Activated CD8-positive, alpha-beta memory T cell treated with anti-CD3 and anti-CD28 coated beads for 24 hours (primary cell): ENCODE data around the gene IGSF21.

ENCODE experiments used
- DNase-seq: peaks from one replicate; pipeline ENCODE4 v3.0.0-alpha.2; 2020

The IGSF21 gene

DNA sequence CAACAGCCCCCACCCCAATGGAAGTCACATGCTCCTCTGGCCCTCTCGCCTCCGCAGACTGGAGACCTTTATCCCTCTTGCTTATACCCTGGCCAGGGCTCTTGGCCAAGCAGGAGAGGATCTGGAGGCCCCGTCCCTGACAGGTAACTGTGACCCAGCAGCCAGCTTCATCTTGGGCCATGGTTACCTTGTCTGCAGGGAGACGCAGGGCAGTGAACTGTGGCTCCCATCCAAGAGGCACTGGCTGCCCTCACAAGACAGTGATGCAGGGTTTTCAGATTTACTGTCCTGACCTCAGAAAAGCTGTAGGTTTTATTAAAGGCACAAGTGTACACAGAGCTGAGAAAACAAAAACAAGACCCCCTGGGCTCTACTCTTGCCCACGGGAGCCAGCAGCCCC is 276.5 kb downstream of the IGSF21 start:
- no peak for DNase-seq

DNA sequence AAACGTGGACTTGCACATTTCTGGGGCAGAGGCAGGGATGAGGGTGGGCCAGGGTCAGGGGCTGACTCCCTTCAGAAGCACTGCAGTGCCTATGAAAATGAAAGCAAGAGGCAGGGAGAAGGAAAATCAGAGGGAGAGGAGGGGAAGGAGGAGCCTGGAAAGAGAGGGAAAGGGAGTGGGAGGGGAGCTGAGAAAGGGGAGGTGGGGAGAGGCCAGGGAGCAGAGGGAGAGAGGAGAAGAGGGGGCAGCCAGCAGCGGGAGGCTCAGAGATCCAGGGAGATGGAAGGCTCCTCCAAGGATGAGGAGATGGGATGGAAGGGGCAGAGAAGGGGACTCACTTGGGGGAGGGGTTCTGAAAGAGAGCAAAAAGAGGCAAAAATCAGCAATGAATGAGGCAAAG is 276.9 kb downstream of the IGSF21 start:
- no peak for DNase-seq

DNA sequence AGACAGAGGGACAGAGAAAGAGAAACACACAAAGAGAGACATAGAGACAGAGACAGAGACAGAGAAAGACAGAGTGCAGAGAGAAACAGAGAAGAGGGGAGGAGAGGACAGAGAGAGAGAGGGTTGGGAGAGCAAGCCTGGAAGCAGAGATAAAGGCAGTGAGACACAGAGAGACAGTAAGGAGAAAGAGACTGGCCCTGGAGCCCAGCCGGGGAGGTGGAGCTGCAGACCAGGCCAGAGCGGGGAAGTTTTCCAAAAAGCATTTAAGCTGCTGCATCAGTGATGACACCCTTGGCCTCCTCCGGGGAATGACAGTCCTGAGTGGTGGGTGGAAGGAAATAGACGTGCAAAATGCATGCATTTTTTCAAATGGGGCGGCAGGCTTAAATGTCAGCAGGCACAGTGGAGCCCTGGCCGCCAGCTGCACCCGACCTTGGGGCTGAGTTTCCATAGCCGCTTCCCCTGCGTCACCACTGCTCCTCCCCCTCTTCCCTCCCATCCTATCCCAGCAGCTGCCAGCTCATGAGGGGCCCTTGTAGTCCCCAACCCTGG is 277.7 kb downstream of the IGSF21 start:
- DNase-seq: no peak

DNA sequence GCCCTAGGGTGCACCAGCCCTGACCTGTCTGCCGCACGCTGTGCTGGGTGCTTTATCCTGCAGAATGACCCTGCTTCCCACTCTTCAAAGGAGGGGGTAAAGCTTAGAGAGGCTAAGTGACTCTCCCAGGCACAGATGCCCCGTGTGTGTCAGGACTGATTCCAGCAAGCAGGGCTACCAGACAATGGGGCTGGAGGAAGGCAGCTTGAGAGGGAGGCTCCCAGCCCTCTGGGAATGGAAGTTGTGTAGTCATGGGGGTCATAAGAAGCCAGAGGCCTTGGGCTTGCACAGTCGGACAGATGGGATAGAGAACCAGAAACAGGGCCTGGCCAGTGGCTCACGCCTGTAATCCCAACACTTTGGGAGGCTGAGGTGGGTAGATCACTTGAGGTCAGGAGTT is 279.0 kb downstream of the IGSF21 start:
- DNase-seq: no peak

DNA sequence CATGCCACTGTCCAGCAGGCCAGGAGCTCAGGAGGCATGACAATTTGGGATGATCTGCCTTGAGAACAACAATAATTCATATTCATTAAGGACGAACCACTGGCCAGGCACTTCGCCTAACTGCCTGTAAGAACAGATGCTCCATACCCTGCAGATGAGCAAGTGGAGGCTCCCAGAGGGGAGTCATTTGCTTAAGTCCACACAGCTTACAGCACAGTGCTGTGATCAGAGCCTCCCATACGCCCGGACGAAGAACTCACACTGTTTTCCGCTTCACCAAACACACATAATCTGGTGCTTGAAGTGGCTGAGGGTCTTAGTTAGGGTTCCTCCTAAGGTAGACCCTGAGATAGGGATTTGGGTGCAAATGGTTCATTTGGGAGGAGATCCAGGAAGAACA is 279.7 kb downstream of the IGSF21 start:
- no peak for DNase-seq

DNA sequence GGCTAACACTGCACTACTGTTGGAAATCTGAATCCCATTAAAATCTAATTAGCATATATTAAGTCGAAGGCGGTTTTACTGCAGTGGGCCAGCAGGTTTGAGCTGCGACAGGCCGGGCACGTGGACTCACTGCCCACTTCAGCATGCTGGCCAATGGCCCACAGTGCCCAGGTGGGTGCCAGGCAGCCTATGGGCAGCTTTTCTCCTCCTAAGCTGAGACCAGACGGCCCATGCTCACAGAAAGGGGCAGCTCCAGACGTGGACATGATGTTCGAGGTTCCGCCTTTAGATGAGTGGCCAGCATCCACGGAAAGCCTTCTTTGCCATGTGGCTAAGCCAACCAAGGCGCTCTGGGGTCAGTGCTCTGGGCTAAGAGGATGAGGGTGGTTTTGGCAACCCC is 283.4 kb downstream of the IGSF21 start:
- no peak for DNase-seq

DNA sequence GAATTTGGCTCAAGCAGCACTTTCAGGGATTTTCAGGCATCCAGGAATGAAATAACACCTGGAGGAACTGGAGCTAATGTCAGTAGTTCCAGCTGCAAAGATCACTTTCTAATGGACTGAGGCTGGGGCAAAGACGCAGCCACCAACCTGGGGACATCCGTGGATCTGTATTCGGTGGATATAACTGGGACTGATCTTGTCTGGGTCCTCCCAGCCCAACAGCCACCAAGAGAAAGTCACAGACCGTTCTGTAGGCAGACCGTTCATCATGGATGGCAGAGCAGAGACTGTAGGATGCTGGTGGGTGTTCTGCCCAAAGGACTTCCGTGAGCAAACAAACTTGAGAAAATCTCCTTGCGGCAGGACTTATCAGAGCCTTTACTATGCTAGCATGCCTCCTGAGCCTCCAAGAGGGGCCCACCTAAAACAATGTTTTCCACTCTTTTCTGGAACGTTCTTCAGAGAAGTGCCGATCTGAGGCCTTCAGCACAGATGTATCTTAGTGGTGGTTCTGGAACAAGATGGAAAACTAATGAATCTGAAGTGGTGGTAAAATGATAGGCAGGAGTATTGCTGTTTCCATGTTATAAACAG is 287.1 kb downstream of the IGSF21 start:
- no peak for DNase-seq

DNA sequence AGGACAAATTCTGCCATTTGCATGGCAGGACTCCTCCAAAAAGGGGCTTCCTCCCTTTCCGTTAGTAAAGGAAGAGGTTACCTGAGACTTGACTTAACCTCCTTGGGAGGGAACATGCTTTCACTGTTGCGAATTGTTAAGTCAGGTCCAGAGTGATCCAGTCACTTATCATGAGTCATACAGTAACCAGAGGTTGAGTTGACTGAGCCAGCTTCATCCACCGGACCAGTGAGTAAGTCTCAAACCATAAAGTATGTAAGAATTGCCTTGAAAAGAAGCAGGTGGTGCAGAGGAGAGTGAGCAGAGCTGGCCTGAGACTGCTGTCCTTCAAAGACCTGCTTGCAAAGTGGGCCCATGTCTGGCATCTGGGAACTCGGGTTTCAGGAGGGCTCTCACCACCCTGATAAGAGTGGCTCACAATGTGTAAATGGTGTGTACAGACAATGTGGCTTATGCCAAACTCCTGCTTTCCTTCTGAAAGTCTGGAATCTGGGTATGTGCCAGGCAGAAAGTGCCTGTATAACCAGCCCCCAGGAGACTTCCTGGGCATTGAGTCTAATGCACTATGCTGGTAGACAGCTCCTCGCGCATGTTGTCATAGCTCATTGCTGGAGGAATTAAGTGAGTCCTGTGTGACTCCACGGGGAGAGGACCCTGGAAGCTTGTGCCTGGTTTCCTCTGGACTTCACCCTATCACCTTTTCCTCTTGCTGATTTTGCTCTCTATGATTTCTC is 288.8 kb downstream of the IGSF21 start:
- DNase-seq: no peak

DNA sequence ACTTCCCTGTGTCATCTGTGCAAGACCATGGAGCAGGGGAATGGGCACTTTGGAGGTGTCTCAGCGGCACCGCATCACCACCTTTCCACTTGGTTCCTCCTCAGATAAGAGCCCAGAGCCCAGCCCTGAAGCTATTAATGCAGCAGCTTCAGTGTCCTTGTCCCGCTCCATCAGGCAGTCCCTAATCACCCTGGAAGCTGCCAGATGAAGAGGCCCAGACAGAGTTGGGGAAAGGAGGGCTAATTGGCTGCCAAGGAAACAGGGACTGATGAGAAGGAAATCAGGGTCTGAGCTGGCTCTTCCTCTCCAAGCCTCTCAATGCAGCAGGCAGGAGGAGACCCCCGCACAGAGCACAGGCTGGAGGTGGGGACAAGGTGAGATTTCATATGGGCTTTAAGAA is 290.0 kb downstream of the IGSF21 start:
- DNase-seq: no peak

DNA sequence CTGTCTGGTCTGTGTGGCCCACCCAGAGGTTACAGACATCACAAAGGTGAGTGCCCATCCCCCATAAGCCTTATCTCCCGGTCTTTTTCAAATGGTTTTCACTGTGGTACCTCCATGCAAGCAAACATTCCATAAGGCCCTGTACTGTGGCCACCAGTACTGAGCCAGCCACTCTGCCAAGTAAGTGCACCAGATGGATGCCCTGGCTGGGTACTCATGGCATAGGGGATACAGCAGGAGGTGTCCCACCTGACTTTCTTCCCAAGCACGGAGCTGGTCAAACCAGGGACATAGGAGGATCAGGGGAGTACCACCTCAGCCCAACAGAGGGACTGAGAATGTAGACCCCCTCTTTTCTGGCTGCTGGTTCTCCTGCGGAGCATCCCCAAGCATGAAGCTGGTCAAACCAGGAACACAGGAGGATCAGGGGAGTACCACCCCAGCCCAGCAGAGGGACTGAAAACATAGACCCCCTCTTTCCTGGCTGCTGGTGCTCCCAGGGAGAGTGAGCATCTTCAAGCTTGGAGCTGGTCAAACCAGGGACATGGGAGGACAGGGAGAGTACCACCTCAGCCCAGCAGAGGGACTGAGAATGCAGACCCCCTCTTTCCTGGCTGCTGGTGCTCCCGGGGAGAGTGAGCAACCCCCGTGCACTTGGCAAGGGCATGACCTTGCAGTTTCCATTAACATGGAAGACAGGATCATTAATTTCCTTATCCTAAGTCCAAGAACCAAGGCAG is 291.4 kb downstream of the IGSF21 start:
- DNase-seq: no peak

DNA sequence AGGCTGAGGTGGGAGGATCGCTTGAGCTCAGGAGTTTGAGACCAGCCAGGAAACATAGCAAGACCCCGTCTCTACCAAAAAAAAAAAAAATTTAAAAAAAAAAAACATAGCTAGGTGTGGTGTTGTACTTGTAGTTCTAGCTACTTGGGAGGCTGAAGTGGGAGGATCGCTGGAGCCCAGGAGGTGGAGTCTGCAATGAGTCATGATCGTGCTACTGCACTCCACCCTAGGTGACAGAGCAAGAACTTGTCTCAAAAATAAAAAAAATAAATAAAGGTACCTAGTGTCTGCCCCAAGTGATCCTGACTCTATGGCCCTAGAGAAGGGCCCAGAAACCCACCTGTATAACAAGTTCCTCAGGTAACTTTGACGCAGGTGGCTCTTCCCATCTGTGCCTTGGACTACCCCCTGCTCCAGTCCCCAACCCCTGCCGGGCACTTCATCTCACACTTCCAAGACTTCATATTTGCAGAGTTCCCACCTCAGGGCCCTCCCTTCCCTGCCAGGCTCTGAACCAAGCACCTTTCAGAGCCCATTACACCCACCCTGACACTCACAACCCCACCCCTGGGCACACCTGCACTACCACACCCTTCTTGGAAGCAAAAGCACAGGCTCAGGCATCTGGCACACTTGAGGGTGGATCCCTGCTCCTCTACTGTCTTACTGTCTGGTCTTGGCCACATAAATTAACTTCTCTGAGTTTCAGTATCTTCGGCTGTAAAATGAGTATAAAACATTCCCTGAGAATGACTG is 292.9 kb downstream of the IGSF21 start:
- no peak for DNase-seq

DNA sequence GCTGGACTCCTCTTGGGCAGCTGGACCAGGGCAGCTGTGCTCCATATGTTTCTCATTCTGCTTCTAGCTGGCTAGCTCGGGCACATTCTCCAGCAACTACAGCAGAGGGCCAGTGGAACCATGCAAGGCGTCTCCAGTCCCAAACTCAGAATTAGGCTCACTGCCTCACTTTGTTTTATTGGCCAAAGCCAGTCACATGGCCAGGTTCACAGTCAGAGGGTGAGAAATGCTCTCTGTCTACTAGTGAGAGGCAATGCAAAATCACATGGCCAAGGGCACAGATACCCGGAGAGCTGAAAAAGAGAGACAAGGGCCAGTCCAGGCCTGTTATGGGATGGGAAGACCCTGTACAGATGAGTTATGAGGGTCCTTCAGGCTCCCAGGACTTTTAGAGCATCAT is 294.3 kb downstream of the IGSF21 start:
- DNase-seq: no peak

DNA sequence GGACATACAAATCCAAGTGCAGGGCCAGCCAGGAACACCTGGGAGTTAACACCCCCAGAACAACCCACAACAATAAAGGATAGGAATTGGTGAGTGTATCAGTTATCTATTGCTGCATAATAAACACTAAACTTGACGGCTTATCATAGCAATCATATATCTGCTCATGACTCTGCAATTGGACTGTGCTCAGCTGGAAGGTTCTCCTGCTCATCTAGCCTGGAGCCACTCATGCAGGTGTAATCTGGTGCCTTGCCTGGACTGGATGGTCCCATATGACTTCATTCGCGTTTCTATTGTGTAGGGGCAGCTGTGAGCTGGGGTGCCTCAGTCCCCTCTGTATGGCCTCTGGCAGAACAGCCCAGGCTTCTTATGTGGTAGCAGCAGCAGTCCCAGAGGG is 296.9 kb downstream of the IGSF21 start:
- DNase-seq: no peak

DNA sequence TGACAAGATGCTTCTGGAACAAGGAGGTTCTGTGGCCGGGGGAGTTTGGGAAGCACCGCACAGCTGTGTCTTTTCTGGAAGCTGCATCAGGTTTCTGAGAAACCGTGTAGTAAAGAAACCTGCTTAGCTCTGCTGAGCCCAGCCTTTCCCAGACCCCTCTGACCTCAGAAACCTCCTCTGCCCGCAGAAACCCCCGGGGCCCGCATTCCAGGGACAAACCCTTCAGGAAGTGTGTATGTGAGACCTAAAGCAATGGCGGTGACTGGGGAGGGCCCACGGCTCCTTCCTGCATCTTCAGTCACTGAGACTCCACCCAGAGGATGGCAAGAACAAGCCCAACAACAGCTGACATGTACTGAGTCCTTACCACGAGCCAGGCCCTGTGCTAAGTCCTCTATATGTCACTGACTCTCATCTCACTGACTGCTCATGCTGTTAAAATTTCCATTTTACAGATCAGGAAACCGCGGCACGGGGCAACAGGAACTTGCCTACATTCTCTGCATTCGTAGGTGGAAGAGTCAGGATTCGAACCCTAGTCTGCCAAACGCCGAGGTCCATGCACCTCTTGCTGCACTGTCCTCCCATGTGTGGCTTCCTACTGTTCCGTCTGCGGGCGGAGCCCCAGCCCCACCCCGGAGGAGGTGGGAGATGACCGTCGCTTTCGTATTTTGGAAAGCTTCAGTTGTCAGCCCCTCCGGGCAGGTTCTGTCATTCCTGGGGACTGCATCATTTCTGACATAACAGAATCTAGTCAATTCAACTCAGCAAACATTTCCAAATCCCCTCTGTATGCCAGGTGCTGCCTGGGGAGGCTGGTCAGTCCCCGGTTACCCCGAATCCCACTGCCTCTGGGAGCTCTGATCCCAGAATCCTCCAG is 299.8 kb downstream of the IGSF21 start:
- DNase-seq: no peak

DNA sequence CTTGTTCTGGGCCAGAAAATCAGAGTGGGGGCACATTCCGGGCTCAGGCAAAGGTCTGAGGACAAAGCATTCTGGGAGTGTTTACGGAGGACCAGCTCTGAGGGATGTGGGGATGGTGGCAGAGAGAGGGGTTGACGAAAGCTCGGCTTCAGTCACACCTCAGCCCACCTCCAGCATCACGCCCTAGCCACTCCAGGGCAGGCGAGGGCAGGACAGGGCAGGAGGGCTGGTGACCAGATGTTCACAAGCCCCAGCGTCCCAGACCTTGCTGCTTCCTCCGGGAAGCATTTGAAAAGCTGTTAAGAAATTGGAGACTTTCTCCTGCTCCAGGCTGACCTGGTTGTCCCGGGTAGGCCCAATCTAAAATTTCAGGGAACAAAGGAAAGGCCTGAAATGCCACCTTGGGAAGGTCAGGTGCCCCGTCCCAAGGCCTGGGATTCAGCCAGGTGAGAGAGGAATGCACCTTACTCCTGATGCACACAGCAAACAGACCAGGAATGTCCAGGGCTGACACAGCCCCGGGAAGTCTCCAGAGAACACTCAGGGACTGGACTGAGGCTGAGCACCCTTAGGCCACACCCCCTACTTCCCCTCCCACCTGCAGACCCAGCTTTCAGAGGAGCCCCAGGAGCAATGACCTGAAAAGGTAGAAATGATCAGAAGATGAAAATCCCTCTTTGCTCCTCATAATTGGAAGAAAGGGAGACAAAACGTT is 301.2 kb downstream of the IGSF21 start:
- DNase-seq: no peak

DNA sequence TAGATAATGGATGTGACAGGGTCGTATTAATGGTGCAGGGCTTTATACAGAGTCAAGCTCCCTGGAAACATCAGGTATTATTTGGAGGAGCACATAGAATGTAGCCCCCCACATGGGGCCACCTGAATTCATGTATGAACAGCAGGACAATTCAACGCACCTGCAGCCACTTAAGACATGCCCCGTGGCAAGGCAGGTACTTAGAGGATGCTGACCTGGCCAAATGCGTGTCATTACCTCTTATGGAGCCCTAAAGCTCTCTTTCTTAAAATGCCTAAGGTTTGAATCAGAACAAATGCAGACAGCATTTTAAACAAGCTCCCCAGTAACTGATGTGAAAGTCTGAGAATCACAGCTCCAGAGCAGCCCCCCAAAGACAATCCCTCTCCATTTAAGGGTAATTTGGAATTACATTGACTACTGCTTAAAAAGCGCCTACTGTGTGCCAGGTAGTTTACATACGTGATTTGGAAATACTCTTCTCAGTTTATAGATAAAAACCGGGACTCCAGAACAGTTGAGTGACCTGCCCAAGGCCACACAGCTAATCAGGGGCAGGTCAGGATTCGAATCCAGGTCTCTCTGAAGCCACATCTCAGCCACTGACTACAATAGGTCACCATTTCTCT is 302.1 kb downstream of the IGSF21 start:
- DNase-seq: no peak

DNA sequence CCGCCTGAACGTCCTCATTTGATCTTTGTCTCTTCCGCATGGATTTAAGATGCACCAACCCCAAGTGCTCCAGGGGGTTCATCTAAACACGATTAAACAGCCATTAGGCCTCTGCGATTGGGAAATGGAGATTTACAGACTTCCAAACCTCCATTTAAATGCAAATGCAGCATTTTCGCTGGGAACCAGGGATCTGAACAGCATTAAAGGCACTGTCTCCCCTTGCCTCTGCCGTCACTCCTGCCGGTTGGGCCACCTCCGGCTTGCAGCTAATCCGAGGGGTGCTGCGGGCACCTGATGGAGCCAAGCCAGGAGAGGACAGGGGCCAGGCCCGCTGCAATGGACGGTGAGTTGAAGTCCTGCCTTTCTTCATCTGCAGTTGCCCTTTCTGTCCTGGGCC is 302.8 kb downstream of the IGSF21 start:
- DNase-seq: no peak

DNA sequence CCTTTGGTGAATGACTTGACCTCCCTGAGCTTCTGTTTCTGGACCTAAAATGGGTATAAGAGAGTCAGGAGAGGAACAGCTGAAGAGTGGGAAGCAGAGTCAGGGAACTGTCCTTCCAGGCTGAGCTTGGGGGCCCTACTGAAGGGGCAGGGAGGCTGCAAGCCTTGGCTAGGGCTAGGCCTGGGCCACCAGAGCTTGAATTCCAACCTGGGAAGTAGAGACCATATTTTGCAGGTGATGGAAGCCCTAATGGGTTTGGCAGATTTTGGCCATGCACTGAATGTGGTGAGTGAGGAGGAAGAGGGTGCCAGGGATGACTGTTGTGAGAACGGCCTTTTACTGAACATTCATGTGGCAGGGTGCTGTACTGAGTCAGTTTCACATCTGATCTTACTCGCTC is 303.7 kb downstream of the IGSF21 start:
- no peak for DNase-seq

DNA sequence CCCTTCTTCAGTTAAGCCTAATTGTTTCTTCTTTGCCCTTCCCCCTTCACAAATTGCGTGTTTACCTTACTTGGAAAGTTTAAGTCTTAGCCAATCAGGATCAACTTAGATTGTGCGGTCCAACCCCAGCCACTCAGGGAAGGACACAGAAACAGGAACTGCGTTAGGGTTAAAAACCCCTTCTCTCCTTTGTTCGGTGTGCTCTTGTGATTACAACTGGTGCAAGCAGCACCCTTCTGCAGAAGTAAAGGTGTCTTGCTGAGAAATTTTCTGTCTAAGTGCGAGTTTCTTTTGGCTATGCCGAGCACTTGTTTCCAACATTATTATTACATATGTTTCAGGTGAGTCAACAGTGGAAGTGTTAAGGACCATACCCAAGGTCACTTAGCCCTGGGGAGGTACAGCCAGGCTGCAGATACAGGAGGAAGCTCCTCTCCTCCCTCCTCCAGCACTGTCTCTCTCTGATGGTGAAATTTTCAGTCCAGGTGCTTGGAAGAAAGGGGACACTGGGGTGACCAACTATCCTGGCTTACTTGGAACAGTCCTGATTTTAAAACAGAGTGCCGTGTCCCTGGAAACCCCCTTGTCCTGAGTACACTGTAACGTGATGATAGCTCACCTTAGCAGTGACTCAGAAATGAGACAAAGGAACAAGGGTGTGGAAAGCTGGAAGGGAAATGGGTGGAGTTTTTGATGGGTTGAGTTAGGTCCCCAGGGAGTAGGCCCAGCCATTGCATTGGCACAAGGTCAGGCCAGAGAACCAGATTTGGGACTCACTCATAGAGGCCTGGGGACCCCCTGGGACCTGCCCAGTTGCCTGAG is 304.4 kb downstream of the IGSF21 start:
- DNase-seq: no peak

DNA sequence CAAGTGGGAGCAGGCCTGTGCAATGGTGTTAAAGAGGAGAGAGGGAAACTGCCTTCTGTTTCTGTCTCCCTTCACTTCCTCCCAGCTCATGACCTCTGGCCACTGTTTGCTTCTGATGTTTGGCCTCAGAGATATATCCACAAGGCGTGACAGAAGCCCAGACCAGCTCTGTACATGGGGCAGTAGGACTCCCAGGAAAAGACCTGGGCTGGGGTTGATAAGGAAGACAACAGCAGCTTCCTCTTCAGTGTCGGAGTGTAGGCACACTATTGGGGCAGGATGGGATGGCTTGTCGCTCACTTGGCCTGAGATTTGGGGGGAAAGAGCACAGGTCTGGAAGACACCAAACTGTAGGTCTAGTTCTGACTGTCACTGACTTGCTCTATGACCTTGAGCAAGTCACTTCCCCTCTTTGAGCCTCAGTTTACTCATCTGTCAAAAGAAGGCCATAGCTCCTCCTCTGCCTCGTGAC is 305.3 kb downstream of the IGSF21 start:
- no peak for DNase-seq
